Nephron (organoid): ENCODE measurements around the gene PCSK2.

Experiments used
- H3K27ac Mint-ChIP-seq, 3 experiments: 2 replicates each; pipeline ENCODE4 v1.8.0; 2020; ENCODE audit warnings: mixed read lengths in 3 of 3, mild to moderate bottlenecking in 2 of 3, moderate library complexity in 1 of 3
- H3K27me3 Mint-ChIP-seq: 2 replicates; pipeline ENCODE4 v1.8.0; 2021; ENCODE audit warnings: low read depth, mild to moderate bottlenecking, moderate library complexity, mixed read lengths
- H3K36me3 Mint-ChIP-seq: 2 replicates; pipeline ENCODE4 v1.8.0; 2020; ENCODE audit warnings: low read depth, mixed read lengths
- H3K4me1 Mint-ChIP-seq: 2 replicates; pipeline ENCODE4 v1.8.0; 2020; ENCODE audit warnings: mixed read lengths
- H3K4me3 Mint-ChIP-seq, 3 experiments: 2 replicates each; pipeline ENCODE4 v1.8.0; 2020; ENCODE audit warnings: mild to moderate bottlenecking in 3 of 3, mixed read lengths in 3 of 3, moderate library complexity in 2 of 3
- H3K9me3 Mint-ChIP-seq: 2 replicates; pipeline ENCODE4 v1.8.0; 2020; ENCODE audit warnings: mixed read lengths
- CTCF ChIP-seq, 3 experiments: fragments of 200-600 bp; sonication (generic); IDR thresholded peaks; one replicate each; pipeline ENCODE4 v1.5.0; 2021; ENCODE audit warnings: antibody characterized with exemption in 3 of 3; ENCODE audit not compliant: unreplicated experiment in 3 of 3

Gene PCSK2

GRCh38 chr20:17295991-17296390, 69.2 kb downstream of the PCSK2 start:
- H3K9me3 Mint-ChIP-seq = peaks cover 1% of the 10 kb centered on the region
- no peak overlapping the region for H3K4me3 Mint-ChIP-seq
- peaks cover 5% of the 10 kb centered on the region for H3K27me3 Mint-ChIP-seq
- no peak for TF ChIP-seq CTCF (IDR thresholded peaks at IDR 0.05; ENCODE audit: unreplicated experiment in 3 of 3)
- no peaks in the 10 kb centered on the region for H3K36me3 Mint-ChIP-seq
- H3K4me1 Mint-ChIP-seq = no peaks in the 10 kb centered on the region
- H3K27ac Mint-ChIP-seq = no peak overlapping the region

DNA sequence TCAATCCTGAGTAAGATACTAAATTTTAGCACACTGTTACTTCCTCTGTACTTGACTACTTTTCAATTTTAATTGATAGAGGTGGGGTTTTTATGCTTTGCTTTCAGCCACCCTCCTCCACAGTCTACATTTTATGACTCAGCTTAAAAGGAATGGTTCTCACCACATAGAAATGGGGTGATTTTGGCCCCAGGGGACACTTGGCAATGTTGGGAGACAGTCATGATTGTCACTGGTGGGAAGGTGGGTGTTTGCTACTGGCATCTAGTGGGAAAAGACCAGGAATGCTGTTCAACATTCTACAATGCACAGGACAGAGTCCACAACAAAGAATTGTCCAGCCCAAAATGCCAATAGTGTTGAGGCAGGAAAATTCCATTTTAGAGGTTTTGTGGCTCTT, 71.3 kb downstream of the PCSK2 start:
- no peak overlapping the region for H3K27ac Mint-ChIP-seq
- no peak for TF ChIP-seq CTCF (IDR thresholded peaks at IDR 0.05; ENCODE audit: unreplicated experiment in 3 of 3)
- no peaks in the 10 kb centered on the region for H3K4me1 Mint-ChIP-seq
- no peak overlapping the region for H3K4me3 Mint-ChIP-seq
- peaks cover 5% of the 10 kb centered on the region for H3K27me3 Mint-ChIP-seq
- no peaks in the 10 kb centered on the region for H3K36me3 Mint-ChIP-seq
- H3K9me3 Mint-ChIP-seq = peaks cover 11% of the 10 kb centered on the region

DNA sequence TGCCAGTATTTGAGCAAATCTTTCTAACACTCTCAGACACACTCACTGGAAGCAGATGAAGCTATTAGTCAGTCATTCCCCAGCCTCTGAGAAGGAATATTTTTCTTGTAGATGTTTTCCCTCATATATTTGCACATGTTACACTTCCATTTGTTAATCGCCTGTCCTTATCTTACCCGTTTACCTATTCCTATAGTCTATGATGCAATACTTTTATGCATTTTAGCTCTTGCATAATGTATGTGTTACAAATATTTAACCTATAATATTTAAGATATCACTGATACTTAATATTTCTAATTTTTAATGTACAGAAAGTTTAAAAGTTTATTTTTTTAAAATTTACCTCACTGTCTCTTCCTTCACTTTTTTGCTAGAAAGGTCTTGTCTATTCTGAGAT, 71.9 kb downstream of the PCSK2 start:
- Mint-ChIP-seq H3K4me3 (no peak overlapping the region), H3K27ac (no peak overlapping the region), H3K36me3 (no peaks in the 10 kb centered on the region), H3K4me1 (no peaks in the 10 kb centered on the region), H3K9me3 (peaks cover 11% of the 10 kb centered on the region), H3K27me3 (peaks cover 5% of the 10 kb centered on the region)
- TF ChIP-seq CTCF (IDR thresholded peaks at IDR 0.05; ENCODE audit: unreplicated experiment in 3 of 3) = no peak

- Mint-ChIP-seq H3K27me3 (peaks cover 5% of the 10 kb centered on the region), H3K27ac (no peak overlapping the region), H3K9me3 (peaks cover 11% of the 10 kb centered on the region), H3K36me3 (no peaks in the 10 kb centered on the region), H3K4me3 (no peak overlapping the region), H3K4me1 (no peaks in the 10 kb centered on the region)
- no peak for TF ChIP-seq CTCF (IDR thresholded peaks at IDR 0.05; ENCODE audit: unreplicated experiment in 3 of 3)
Measured at GRCh38 chr20:17300113-17300512, 73.3 kb downstream of the PCSK2 start.

DNA sequence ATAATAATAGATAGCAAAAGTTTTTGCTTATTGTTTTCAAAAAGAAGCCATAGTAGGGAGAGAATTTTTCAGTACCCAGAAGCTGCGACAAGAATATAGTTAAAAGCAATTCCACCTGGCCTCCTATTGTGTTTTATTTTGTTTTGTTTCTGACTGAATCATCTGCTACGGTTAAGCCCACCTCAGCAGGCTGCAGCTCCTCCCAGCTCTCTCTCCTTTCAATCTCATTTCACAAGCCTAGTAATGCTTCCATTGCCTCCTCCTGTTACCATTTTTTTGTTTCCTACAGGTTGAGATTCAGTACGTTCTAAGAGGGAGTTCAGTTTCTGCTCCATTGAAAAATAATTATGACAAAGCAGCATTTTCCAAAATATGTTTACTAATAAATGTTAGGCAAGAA, 77.9 kb downstream of the PCSK2 start:
- no peak overlapping the region for H3K4me3 Mint-ChIP-seq
- no peaks in the 10 kb centered on the region for H3K27me3 Mint-ChIP-seq
- peaks cover 11% of the 10 kb centered on the region for H3K9me3 Mint-ChIP-seq
- H3K4me1 Mint-ChIP-seq = no peaks in the 10 kb centered on the region
- H3K36me3 Mint-ChIP-seq = no peaks in the 10 kb centered on the region
- TF ChIP-seq CTCF (IDR thresholded peaks at IDR 0.05; ENCODE audit: unreplicated experiment in 3 of 3) = no peak
- H3K27ac Mint-ChIP-seq = no peak overlapping the region

DNA sequence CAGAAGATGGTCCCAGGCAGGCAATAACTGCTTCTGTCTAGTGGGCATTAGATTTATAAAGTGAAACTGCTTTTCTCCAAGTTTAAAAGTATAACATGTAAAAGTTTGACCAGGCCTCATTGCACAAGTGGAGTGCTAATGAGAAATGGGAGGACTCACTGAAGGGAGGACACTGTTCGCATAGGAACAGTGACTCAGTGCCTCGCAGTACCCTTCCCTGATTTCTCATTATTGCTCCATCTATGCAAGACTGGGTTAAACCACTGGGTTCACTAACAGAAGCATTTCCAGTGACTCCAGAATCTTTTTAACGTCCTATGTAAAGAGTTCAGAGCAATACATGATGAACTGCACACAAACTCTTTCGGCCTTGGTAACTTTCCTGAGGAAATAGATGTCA, 79.6 kb downstream of the PCSK2 start:
- no peaks in the 10 kb centered on the region for H3K36me3 Mint-ChIP-seq
- no peaks in the 10 kb centered on the region for H3K27me3 Mint-ChIP-seq
- no peak overlapping the region for H3K4me3 Mint-ChIP-seq
- no peak for TF ChIP-seq CTCF (IDR thresholded peaks at IDR 0.05; ENCODE audit: unreplicated experiment in 3 of 3)
- H3K27ac Mint-ChIP-seq = no peak overlapping the region
- no peaks in the 10 kb centered on the region for H3K4me1 Mint-ChIP-seq
- H3K9me3 Mint-ChIP-seq = peaks cover 8% of the 10 kb centered on the region
